Ectodermal cell (in vitro differentiated cells): ENCODE data around the gene PCNX2.

Experiments
- H3K27ac ChIP-seq: 2 replicates; pipeline ENCODE4 v1.7.0; 2013; ENCODE audit warnings: mild to moderate bottlenecking, low read depth, low read length; ENCODE audit not compliant: insufficient read depth, poor library complexity, severe bottlenecking
- H3K27me3 ChIP-seq: 2 replicates; pipeline ENCODE4 v1.7.0; 2013; ENCODE audit warnings: mild to moderate bottlenecking, low read length; ENCODE audit not compliant: insufficient read depth, control insufficient read depth, poor library complexity, severe bottlenecking
- H3K36me3 ChIP-seq: one replicate; pipeline ENCODE4 v1.7.0; 2013; ENCODE audit warnings: low read length; ENCODE audit not compliant: control insufficient read depth, insufficient read depth
- H3K4me1 ChIP-seq: one replicate; pipeline ENCODE4 v1.7.0; 2013; ENCODE audit warnings: low read length; ENCODE audit not compliant: control insufficient read depth, insufficient read depth
- H3K4me3 ChIP-seq: 2 replicates; pipeline ENCODE4 v1.7.0; 2013; ENCODE audit warnings: low read depth, low read length, control low read depth; ENCODE audit not compliant: insufficient read depth
- H3K9me3 ChIP-seq: 2 replicates; pipeline ENCODE4 v1.7.0; 2013; ENCODE audit warnings: mild to moderate bottlenecking, low read length, moderate library complexity; ENCODE audit not compliant: control insufficient read depth
- WGBS, 2 experiments: methylation state at CpG; one replicate each; pipeline ENCODE4 v1.1.7; 2013; ENCODE audit warnings: missing lambda C conversion rate in 2 of 2; 5-methylcytosine and 5-hydroxymethylcytosine counted together

The PCNX2 gene

DNA sequence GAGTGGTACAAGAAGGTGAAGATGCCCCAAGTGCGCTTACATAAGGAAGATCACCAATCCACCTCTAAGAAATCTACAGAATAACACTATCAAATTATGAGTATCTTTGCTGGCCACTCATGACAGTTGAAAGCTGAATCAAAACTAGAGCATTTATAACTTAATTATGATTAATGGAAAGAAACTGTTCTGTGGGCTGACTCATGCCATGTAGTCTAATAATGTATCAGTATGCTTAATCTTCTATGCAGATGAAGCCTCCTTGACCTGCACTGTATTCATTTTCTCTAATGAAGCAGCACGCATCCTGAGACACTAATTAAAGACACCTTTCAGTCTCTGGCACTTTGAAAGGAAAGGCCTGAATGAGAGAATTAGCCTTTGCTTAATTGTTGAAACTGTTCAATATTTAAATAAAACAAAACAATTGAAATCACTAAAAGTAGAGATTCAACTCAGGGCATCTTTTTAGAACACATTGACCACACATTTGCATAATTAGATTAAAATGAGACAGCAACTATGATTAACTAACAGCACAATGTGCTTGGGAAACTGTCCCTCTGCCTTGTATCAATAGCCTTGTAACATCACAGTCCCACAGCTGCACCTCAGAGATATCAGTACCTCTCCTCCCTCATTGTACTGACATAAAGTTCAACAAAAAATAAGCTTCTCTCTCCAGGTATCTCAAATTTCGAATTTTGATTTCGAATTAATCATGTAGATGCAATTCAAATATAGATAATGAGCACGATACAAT lies 239.5 kb downstream of the PCNX2 start:
- 95% methylated on average over 5 of the region's 5 CpGs for WGBS, 2 experiments
- Histone ChIP-seq H3K4me3 (no peak overlapping the region), H3K4me1 (no peaks in the 10 kb centered on the region), H3K27ac (no peak overlapping the region), H3K36me3 (no peaks in the 10 kb centered on the region), H3K27me3 (no peaks in the 10 kb centered on the region), H3K9me3 (no peaks in the 10 kb centered on the region)

DNA sequence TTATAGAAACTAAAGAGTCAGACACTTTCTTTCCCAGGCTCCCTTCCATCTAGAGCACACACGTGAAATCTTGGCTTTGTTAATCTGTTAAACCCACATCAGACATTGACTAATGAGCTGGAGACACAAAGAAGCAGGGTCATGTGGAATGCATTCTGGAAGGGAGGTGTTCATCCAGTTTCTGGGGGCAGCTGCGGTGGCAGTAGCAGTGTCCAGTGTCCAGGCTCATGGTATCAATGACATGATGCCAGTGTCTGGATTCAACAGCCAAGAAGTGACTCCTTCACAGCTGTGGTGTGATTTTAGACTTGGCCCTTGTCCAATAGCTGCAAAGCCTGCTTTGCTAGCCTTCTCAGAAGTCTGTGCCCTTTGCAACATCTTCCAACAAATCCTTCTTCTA lies 249.9 kb downstream of the PCNX2 start:
- Histone ChIP-seq H3K9me3 (no peaks in the 10 kb centered on the region), H3K4me1 (no peaks in the 10 kb centered on the region), H3K4me3 (no peak overlapping the region), H3K27ac (no peak overlapping the region), H3K27me3 (no peaks in the 10 kb centered on the region), H3K36me3 (no peaks in the 10 kb centered on the region)
- 90 to 96% methylated on average over 2 of the region's 2 CpGs for WGBS, 2 experiments

DNA sequence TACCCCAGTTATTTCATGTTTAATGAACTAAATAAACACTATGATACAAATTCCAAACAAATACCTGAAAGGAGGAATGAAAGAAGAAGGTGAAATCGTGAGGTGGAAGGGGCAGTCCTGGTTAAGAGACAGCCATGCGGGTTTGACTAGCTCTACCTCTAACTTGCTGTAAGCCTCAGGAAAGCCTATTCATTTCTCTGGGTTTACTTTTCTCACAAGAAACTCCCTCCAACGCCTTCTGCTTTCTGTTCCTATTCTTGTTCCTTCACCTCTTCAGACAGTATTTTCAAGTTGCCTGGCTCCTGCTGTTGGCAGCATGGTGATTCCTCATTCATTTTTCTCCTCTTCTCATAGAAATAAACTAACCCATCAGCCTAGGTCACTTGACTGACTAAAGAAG lies 252.7 kb downstream of the PCNX2 start:
- Histone ChIP-seq H3K27ac (no peak overlapping the region), H3K9me3 (no peaks in the 10 kb centered on the region), H3K27me3 (no peaks in the 10 kb centered on the region), H3K36me3 (no peaks in the 10 kb centered on the region), H3K4me3 (no peak overlapping the region), H3K4me1 (no peaks in the 10 kb centered on the region)
- WGBS, 2 experiments = 86 to 89% methylated on average over 3 of the region's 3 CpGs

DNA sequence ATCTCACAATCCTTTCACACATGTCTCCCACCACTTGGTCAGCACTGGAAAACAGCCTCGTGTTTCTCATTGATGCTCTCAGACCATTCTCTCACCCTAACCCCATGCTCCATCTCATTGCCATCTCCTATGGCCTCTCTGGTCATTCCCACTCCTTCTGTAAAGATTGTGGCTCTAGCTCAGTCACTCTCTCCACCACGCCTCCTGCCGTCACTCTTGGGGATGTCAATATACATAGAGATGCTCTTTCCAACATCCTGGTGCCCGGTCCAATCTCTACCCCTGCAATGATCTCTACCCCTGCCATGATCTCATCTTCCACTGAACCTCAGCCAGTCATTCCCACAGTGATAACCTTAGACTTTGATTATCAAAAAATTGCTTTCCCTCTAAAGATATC lies 255.0 kb downstream of the PCNX2 start:
- Histone ChIP-seq H3K4me3 (no peak overlapping the region), H3K36me3 (no peaks in the 10 kb centered on the region), H3K27me3 (no peaks in the 10 kb centered on the region), H3K4me1 (no peaks in the 10 kb centered on the region), H3K27ac (no peak overlapping the region), H3K9me3 (no peaks in the 10 kb centered on the region)
- 84 to 92% methylated on average over 4 of the region's 4 CpGs for WGBS, 2 experiments

DNA sequence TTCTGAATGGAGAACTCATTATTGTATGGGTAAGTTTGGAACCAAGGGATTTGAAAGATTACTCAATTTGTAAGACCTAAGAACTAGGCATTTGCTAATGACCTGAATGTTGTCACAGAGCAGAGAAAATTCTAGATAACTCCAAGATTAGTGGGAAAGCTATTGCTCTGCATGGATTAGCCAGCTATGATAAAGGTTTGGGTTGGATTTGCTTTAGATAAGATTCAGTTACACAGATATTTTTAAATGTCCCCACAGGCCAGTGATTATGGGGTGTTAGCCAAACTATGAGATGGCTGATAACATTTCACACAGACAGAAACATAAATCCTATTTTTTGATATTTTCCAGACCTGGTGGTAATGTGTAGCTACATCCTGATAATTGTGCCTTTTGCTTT lies 256.9 kb downstream of the PCNX2 start:
- Histone ChIP-seq H3K9me3 (no peaks in the 10 kb centered on the region), H3K27ac (no peak overlapping the region), H3K4me3 (no peak overlapping the region), H3K36me3 (no peaks in the 10 kb centered on the region), H3K27me3 (no peaks in the 10 kb centered on the region), H3K4me1 (no peaks in the 10 kb centered on the region)

DNA sequence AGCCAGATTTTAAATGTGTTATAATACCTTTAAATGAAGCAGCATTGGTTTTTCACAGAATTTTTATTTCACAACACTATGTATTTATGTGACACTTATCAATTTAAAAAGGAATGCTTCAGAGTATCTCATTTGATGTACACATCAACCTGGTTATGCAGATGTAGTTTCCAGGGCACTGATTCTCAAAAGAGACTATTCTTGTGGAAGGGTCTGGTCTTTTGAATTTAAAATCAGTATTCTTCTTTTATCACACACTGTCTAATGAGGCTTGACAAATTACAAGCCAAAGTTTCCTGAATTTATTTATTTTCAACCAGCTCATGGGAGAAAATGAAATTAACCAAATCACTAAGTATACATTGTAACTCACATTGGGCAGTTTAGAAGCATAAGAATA lies 257.7 kb downstream of the PCNX2 start:
- no peak overlapping the region for H3K4me3 ChIP-seq
- no peaks in the 10 kb centered on the region for H3K9me3 ChIP-seq
- no peak overlapping the region for H3K27ac ChIP-seq
- no peaks in the 10 kb centered on the region for H3K36me3 ChIP-seq
- H3K4me1 ChIP-seq = no peaks in the 10 kb centered on the region
- H3K27me3 ChIP-seq = no peaks in the 10 kb centered on the region

DNA sequence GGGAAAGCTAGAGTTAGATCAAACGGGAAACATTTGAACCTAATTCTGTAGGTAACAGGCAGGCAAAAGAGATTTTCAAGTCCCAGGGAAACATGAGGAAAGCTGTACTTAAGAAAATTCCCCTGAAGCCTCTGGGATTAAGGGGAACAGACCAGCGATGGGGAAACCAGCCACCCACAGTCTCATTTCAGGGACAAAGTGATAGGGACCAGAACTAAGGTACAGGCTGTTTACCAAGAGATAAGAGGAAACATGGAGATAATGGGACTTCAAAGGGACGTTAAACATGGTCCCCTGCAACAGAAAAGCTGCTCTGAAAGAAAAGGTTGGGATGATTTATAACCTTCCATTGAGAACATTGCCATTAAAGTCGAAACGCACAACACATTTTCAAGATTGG lies 260.7 kb downstream of the PCNX2 start:
- H3K27ac ChIP-seq = no peak overlapping the region
- H3K27me3 ChIP-seq = no peaks in the 10 kb centered on the region
- no peaks in the 10 kb centered on the region for H3K4me1 ChIP-seq
- H3K4me3 ChIP-seq = no peak overlapping the region
- 89 to 92% methylated on average over 5 of the region's 5 CpGs for WGBS, 2 experiments
- no peaks in the 10 kb centered on the region for H3K36me3 ChIP-seq
- no peaks in the 10 kb centered on the region for H3K9me3 ChIP-seq

DNA sequence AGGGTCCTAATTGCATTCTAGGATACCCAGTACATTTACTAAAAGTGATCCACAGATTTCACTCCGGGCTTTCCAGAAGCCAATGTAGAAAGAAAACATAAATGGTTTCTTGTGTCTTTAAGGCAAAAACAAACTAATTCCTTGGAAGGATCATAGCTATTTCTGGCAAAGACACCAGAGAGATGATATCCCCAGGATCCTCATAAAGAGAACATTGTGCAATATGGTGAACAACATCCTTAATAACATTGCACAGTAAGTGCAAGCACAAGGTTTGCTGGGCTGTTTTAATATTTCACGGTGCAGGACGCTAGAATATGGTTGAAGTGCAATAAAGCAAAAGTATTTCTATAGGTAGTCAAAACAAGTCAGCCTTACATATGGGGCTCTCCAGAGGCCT lies 262.2 kb downstream of the PCNX2 start:
- Histone ChIP-seq H3K27me3 (no peaks in the 10 kb centered on the region), H3K9me3 (no peaks in the 10 kb centered on the region)
- WGBS, 2 experiments = 97% methylated on average over 3 of the region's 3 CpGs

DNA sequence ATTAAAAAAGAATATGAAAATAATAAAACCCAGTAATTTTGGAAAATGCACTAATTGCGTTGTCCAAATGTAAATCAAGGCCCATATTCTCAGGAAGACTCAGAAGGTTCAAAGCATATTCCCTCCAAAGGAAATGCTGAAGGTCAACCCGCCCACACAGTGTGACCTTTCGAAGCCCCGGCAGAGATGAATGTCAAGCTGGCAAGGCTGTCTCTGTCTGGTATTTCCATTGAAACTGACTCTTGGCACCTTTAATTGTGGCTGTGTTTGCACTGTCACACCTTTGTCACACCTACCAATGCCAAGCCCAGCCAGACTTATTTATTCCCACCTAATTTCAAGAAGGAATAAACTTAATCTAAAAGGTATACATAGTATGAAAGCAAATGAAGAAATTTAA lies 262.6 kb downstream of the PCNX2 start:
- no peak overlapping the region for H3K27ac ChIP-seq
- WGBS, 2 experiments = 83 to 88% methylated on average over 4 of the region's 4 CpGs
- H3K4me3 ChIP-seq = no peak overlapping the region

More for the DNA sequence above, 262.2 kb downstream of the PCNX2 start:
- no peak overlapping the region for H3K4me3 ChIP-seq
- H3K27ac ChIP-seq = no peak overlapping the region
- H3K36me3 ChIP-seq = no peaks in the 10 kb centered on the region
- H3K4me1 ChIP-seq = no peaks in the 10 kb centered on the region

DNA sequence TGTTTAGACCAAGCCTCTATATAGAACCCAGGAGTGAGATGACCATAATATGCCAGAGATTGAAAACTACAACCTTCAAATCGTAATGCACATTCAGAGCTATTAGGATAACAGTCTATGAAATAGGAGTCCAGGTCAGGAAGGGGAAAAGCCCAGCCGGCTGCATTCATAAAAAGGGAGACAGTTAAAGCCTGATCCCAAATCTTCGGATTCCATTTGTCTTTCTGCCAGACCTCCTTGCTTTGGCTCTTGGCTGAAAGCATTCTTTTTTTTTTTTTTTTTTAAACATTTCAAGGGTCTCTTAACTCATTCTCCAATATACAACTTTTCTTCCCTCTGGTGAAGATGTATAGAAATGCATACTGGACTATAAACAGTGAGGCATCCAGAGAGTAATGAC lies 264.0 kb downstream of the PCNX2 start:
- Histone ChIP-seq H3K36me3 (no peaks in the 10 kb centered on the region), H3K4me1 (no peaks in the 10 kb centered on the region), H3K9me3 (no peaks in the 10 kb centered on the region), H3K27ac (no peak overlapping the region), H3K4me3 (no peak overlapping the region), H3K27me3 (no peaks in the 10 kb centered on the region)
- WGBS, 2 experiments = 90 to 98% methylated on average over 3 of the region's 3 CpGs

More for the DNA sequence above, 262.6 kb downstream of the PCNX2 start:
- no peaks in the 10 kb centered on the region for H3K4me1 ChIP-seq
- no peaks in the 10 kb centered on the region for H3K9me3 ChIP-seq
- no peaks in the 10 kb centered on the region for H3K36me3 ChIP-seq
- H3K27me3 ChIP-seq = no peaks in the 10 kb centered on the region

DNA sequence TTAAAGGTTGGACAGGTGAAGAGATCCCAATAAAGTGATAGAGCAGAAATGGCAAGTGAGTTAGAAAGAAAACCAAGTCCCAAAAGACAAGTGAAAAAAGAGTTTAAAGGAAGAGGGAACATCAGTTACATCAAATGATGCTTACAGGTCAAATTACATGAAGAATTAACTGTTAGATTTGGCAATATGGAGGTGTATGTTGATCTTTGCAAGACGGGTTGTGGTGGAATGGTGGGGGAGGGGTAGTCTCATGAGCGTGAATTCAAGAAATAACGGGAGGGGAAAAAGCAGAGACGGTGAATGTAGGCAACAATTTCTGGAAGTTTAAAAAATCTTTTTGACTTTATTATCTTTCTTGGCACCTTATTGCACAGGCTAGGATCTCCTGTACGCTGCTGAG lies 268.5 kb downstream of the PCNX2 start:
- Histone ChIP-seq H3K36me3 (no peaks in the 10 kb centered on the region), H3K27me3 (no peaks in the 10 kb centered on the region), H3K27ac (no peak overlapping the region), H3K4me1 (no peaks in the 10 kb centered on the region), H3K4me3 (no peak overlapping the region), H3K9me3 (no peaks in the 10 kb centered on the region)
- 81 to 85% methylated on average over 5 of the region's 5 CpGs for WGBS, 2 experiments
